ENCODE results near the gene NEK4. TPM values are rescaled to one million over a fixed set of nuclear protein-coding genes. Genes with fewer than 3 reads are reported as not detected.

The NEK4 gene
- polyA plus RNA-seq, result 10 to 100 TPM in 1 of 3 donors, 1 to 10 TPM in 1, under 1 TPM in 1; 0.77 to 10.1 (median 5.1) TPM

DNA sequence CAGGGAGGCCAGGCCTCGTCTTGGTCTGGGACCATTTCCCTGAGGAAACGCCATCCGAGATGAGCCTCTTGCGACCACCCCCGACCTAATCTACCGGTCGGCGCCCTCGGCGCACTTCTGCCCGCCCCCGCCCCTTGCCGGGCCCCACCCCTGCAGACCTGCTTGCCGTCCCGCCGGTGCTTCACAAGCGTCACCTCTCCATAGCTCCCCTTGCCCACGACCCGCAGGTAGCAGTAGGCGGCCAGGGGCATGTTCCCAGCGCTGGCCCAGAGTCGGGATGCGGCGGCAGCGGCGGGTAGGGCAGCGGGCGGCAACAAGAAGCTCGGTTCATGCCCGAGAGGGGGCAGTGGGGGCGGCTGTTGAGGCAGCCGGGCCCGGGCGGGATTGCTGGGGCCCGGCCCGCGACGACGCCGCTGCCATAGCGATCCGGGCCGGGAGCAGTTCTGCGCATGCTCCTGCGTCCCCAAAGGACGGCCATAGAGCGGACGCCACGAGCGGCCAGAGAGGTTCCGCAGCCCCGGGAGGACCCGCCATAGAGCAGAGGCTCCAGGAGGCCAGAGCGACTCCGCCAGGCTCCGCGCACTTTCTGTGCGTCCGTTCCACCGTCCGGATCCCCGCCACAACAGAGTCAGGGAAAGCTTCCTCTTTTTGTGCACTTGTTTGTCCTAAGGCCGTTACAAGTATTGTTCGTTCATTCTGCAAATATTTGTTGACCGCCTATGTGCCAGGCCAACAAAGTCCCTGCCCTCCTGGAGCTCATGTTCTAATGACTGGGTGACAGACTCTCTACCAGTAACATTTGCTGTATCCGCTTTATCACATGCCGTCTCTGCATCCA lies at the start of gene NEK4:
Gene NEK4, minus strand, starts transcription at position 445 of the 838 bp plus-strand sequence. Its CDS starts 194 bp downstream, at position 251.
- Mint-ChIP-seq H3K9me3 (no peaks in the 10 kb centered on the region), H3K27me3 (ENCODE audit: low read depth in 3 of 3) (peaks cover 0 to 2% (median 0%) of the 10 kb centered on the region in 3 donors), H3K27ac (peak within 1 kb of the TSS; percentile 87 to 99 (median 92)), H3K36me3 (peaks cover 0 to under 1% (median 0%) of the 10 kb centered on the region in 3 donors), H3K4me3 (peak within 1 kb of the TSS; percentile 90 to 98 (median 95)), H3K4me1 (peaks cover 21 to 30% of the 10 kb centered on the region in 2 donors)
- DNase-seq, result peak; percentile 86 to 91 (median 89)

DNA sequence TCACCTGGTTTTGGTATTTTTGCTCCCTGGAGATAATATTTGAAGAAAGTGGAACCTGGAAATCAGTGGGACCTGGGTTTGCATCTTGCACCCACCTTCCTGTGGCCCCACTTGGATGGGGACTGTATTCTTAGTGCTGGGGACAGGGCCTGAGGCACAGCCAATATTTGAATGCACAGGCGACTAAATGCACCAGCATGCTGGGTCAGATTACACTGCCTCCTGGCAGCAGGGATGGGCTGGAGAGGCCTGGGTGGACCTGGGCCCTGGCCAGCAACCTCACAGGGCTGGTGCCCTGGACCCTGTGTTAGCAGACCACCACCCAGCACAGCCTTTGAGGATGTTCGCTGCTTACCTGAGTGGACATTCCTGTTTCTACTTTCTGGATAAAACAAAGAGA lies 49.2 kb upstream of the NEK4 start:
- no peak for DNase-seq
- H3K36me3 Mint-ChIP-seq, result peaks cover 0 to 1% (median 0%) of the 10 kb centered on the region in 3 donors
- H3K9me3 Mint-ChIP-seq, result no peaks in the 10 kb centered on the region
- no peak overlapping the region for H3K27ac Mint-ChIP-seq
- no peak overlapping the region for H3K4me3 Mint-ChIP-seq
- H3K4me1 Mint-ChIP-seq, result no peaks in the 10 kb centered on the region
- peaks cover 0 to 2% (median 2%) of the 10 kb centered on the region in 3 donors for H3K27me3 Mint-ChIP-seq (ENCODE audit: low read depth in 3 of 3)

DNA sequence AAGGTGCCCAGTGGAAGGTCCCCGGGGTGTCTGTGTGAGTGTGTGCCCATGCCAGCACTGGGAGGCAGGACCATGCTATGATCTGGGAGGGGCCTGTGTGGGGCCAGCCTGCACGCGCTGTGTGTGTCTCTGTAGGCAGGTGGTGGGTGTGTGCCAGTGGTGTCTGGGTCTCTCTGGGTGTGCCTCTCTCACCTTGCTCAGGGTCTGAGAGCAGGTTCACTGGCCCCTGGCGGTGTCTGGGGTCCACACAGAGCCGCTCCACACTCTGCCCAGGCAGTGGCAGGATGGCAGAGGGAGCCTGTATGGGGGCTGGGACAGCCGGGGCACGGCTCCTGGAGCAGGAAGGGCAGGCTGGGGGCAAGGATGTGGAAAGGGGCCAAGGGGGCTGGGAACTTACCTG lies 47.1 kb upstream of the NEK4 start:
- no peaks in the 10 kb centered on the region for H3K4me1 Mint-ChIP-seq
- H3K36me3 Mint-ChIP-seq, result no peaks in the 10 kb centered on the region
- no peaks in the 10 kb centered on the region for H3K9me3 Mint-ChIP-seq
- DNase-seq, result no peak
- H3K27ac Mint-ChIP-seq, result no peak overlapping the region
- no peak overlapping the region for H3K4me3 Mint-ChIP-seq
- peaks cover 0 to 3% (median 2%) of the 10 kb centered on the region in 3 donors for H3K27me3 Mint-ChIP-seq (ENCODE audit: low read depth in 3 of 3)

DNA sequence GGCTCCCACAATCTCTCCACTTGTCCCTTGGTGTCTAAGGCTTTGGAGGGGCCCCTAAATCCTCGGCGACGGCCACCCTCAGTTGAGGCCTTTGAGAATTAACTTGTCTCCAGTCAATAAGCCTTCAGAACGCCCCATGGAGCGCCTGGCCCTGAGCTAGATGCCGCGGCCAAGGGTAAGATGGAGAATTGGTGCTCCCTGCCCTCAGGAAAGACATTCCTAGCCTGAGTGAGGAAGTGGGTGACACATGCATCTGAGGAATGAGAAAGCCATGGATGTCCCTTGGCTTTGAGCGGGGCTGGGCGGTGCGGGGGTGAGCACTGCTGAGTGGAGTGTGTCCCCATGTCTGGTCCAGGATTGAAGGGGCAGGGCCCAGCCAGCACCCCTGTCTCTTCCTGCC lies 46.5 kb upstream of the NEK4 start:
- H3K4me3 Mint-ChIP-seq, result no peak overlapping the region
- H3K9me3 Mint-ChIP-seq, result no peaks in the 10 kb centered on the region
- H3K36me3 Mint-ChIP-seq, result no peaks in the 10 kb centered on the region
- no peak overlapping the region for H3K27ac Mint-ChIP-seq
- no peak for DNase-seq
- H3K4me1 Mint-ChIP-seq, result no peaks in the 10 kb centered on the region
- peaks cover 0 to 3% (median 2%) of the 10 kb centered on the region in 3 donors for H3K27me3 Mint-ChIP-seq (ENCODE audit: low read depth in 3 of 3)

DNA sequence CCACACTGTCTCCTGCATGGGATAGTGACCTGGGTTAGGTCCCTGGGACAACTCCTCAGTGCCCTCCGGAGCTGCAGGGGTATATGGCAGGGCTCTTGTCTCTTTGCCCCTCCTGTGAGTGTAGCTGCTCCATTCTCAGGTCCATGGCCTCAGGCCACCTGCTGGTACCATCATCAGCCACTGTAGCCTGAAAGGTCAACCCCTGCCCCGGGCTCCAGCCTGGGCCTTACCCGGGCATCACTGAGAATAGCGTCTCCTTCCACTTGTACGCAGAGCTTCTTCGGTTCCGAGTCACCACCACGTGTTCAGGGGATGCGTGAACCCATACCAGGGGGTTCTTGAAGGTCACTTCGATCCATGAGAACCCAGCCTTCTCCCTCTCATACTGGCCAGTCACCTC lies 45.9 kb upstream of the NEK4 start:
- Mint-ChIP-seq H3K27ac (no peak overlapping the region), H3K4me1 (no peaks in the 10 kb centered on the region)
- DNase-seq, result no peak

DNA sequence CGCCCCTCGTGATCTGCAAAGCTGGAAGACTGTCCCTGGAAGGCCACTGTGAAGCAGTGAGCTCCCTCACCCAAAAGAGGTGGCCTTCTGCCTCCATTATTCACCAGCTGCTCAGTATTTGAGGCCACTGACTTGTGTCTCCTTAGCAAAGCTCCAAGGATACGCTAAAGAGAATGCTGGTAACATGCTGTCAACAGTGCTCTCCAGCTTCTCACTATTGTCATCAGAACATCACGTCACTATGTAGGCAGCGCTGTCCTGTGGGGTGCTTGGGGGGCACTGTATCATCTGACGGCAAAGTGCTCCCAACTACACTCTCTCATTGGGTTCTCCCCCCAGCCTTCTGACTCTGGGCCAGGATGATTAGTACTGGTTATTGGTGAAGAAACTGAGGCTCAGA lies 45.5 kb upstream of the NEK4 start:
- H3K36me3 Mint-ChIP-seq, result no peaks in the 10 kb centered on the region
- H3K27ac Mint-ChIP-seq, result no peak overlapping the region
- DNase-seq, result no peak
- H3K27me3 Mint-ChIP-seq (ENCODE audit: low read depth in 3 of 3), result peaks cover 0 to 9% (median 2%) of the 10 kb centered on the region in 3 donors
- H3K4me3 Mint-ChIP-seq, result no peak overlapping the region
- H3K4me1 Mint-ChIP-seq, result no peaks in the 10 kb centered on the region
- no peaks in the 10 kb centered on the region for H3K9me3 Mint-ChIP-seq

More for the DNA sequence above, 45.9 kb upstream of the NEK4 start:
- Mint-ChIP-seq H3K9me3 (no peaks in the 10 kb centered on the region), H3K27me3 (ENCODE audit: low read depth in 3 of 3) (peaks cover 0 to 6% (median 2%) of the 10 kb centered on the region in 3 donors), H3K36me3 (no peaks in the 10 kb centered on the region), H3K4me3 (no peak overlapping the region)

DNA sequence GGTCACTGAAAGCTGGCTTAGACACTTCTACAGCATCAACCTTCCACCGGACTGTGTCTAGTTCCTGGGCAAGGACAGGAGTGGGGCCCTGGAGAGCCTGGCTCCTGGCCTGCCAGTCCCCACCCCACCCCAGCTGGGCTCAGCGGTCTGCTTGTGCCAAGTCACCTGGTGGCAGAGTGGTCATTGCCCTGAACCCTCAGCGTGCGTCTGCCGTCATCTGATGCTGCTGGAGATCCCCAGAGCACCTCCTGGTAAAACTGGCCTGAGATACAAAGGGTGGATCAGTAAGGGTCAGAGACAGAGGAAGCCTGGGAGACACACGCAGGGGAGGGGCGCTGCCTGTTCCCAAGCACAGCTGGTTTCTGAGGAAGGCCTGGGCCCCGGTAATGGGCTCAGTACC lies 43.1 kb upstream of the NEK4 start:
- no peak for DNase-seq
- Mint-ChIP-seq H3K27me3 (ENCODE audit: low read depth in 3 of 3) (peaks cover 0 to 9% (median 0%) of the 10 kb centered on the region in 3 donors), H3K27ac (no peak overlapping the region), H3K4me3 (no peak overlapping the region), H3K36me3 (no peaks in the 10 kb centered on the region), H3K9me3 (no peaks in the 10 kb centered on the region), H3K4me1 (no peaks in the 10 kb centered on the region)

DNA sequence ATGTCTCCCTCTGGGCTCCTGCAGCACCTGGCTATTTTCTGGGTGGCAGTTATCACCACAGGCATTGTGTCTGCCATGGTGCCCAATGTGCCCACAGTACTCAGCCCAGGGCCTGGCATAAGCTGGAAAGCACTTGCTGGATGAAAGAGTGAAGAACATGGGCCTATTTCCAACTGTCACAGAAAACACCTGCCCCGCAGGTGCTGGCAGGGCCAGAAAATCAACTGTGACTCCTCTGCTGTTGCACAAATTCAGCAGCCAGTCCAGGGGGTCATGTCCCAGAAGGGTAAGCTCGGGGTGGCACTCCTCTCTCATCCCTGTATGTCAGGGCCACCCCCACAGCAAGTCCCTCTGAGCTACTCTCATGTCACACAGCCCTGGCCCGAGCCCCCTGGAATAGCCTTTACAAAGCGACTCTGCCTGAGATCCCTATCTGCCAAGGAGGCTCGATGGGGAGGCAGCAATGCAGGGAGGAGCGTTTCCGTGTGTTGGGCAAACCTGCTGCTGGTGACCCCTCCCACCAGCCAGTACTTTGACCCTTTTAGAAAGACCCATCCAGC lies 40.8 kb upstream of the NEK4 start:
- Mint-ChIP-seq H3K36me3 (no peaks in the 10 kb centered on the region), H3K27me3 (ENCODE audit: low read depth in 3 of 3) (peaks cover 0 to 7% (median 0%) of the 10 kb centered on the region in 3 donors), H3K4me3 (no peak overlapping the region), H3K9me3 (no peaks in the 10 kb centered on the region), H3K27ac (no peak overlapping the region), H3K4me1 (peaks cover 4 to 17% of the 10 kb centered on the region in 2 donors)
- no peak for DNase-seq

DNA sequence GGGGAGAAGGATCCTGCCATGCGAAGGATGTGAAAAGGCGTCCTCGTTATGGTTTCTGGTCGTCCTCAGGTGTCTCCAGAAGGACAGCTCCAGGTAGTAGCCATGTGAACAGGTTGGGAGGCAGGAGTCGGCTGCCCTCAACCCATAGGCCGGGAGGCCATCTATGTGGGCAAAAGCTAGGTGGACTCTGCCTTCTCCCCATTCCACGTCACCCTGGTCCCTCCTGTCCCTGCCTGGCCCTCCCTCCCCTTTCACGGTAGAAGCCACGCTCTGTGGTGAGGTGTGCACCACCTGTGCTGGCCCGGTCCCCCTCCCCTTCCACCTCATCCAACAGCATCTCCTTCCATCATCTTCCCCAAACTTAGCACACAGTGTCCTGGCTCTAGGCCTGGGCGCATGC lies 40.2 kb upstream of the NEK4 start:
- Mint-ChIP-seq H3K27ac (no peak overlapping the region), H3K9me3 (no peaks in the 10 kb centered on the region), H3K27me3 (ENCODE audit: low read depth in 3 of 3) (peaks cover 0 to 7% (median 0%) of the 10 kb centered on the region in 3 donors), H3K36me3 (no peaks in the 10 kb centered on the region), H3K4me1 (peaks cover 4 to 17% of the 10 kb centered on the region in 2 donors), H3K4me3 (no peak overlapping the region)
- DNase-seq, result no peak

DNA sequence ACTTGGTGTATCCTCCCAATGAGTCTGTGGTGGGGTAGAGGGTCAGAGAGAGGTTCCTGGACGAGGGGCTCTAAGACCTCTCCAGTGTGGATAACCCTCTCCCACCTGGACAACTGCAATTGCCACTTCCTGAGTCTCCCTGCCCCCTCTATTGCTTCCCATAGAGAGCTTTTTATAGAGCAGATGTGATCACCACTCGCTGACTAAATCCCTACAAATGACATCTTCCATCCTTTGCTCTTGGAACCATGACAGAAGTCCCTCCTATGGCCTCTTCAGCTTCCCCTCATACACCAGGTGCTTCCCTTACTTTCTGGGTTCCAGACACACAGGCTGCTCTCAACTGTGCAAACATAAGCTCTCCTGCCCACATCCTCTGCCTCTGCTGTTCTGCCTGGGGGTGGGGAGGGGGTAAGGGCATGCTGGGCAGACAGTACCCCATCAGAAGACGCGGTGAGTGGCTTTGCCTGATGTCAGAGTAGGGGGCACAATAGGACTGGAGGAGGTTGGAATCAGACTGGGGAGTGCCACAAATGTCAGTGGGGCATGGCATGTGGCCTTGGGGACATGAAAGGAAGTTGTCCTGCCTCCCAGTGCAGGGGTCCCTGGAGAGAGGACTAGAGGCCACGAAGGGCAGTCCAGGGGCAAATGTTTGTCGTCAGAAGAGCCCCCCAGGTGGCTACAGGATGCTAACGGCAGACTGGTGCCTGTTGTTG lies 39.1 kb upstream of the NEK4 start:
- H3K36me3 Mint-ChIP-seq, result no peaks in the 10 kb centered on the region
- no peak overlapping the region for H3K27ac Mint-ChIP-seq
- peaks cover 0 to 7% (median 0%) of the 10 kb centered on the region in 3 donors for H3K27me3 Mint-ChIP-seq (ENCODE audit: low read depth in 3 of 3)
- no peaks in the 10 kb centered on the region for H3K9me3 Mint-ChIP-seq
- peaks cover 4 to 17% of the 10 kb centered on the region in 2 donors for H3K4me1 Mint-ChIP-seq
- H3K4me3 Mint-ChIP-seq, result no peak overlapping the region
- no peak for DNase-seq

DNA sequence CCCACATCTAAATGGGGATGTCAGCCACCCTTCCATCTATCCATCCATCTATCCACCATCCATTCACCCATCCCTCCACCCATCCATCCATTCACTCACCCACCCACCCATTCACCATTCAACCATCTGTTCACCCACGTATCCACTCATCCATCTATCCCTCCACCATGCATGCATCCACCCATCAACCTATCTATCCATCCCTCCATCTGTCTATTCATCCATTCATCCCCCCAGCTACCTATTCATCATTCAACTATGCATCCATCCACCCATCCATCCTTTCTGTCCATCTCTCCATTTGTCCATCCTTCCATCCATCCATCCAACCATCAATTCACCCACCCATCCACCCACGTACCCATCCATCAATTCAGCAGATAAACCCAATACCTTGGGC lies 38.4 kb upstream of the NEK4 start:
- Mint-ChIP-seq H3K4me1 (peaks cover 4 to 17% of the 10 kb centered on the region in 2 donors), H3K36me3 (no peaks in the 10 kb centered on the region), H3K27me3 (ENCODE audit: low read depth in 3 of 3) (peaks cover 0 to 7% (median 0%) of the 10 kb centered on the region in 3 donors), H3K27ac (peak overlapping the region in 1 of 6 donors; percentile 2), H3K4me3 (no peak overlapping the region), H3K9me3 (no peaks in the 10 kb centered on the region)
- DNase-seq, result no peak

DNA sequence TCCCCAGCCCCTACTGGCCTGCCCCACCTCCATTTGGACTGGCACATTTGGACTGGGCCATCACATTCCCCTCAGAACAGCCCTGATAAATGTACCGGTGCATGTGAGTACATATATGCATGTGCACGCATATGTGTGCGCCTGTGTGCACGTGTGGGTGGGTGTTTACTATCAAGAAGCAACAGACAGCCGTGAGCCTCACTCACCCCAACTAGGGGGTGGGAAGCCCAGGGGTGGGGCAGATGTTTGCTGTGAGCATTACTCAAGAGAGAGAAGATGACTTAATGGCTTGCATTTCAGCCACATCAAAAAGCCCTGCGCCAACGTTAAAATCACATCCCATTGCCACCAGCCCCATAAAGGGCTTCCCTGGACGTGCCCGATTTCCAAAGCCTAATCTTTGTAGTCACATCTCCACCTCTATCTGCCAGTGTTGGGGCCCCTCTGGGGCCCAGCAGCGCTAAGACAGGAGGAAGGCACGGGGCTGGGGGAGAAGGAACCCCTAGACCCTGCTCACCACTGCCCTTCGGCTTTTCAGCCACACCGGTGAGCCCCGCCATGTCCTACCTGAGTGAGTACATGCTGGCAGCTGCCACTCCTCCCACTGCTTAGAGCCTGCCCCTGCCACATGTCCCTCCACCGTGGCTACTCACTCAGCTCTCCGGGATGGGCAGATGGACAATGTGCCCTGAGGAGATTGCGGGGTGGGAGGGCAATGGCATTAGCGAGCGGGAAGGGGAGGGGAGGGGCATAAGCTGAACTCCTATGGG lies 34.7 kb upstream of the NEK4 start:
- Mint-ChIP-seq H3K4me3 (no peak overlapping the region), H3K36me3 (no peaks in the 10 kb centered on the region), H3K4me1 (peaks cover 4 to 17% of the 10 kb centered on the region in 2 donors), H3K27me3 (ENCODE audit: low read depth in 3 of 3) (no peaks in the 10 kb centered on the region), H3K9me3 (no peaks in the 10 kb centered on the region), H3K27ac (no peak overlapping the region)
- no peak for DNase-seq

DNA sequence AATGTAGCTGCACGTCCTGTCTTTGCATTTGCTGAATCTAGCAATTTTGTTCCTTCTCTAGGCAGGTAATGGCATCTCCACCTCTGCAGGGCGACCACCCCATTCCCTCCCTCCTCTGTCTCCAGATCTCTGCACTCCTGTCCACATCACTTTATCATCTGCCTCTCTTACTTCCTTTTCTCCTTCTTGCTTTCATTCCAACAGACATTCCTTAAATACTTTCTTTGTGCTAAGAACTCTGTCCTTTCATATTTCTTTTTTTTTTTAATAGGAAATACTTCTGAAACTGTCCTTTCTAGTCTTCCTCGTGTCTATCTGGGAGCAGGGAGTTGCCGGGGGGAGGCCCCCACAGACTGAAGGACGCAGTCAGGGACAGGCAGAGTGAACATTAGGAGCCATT lies 31.1 kb upstream of the NEK4 start:
- no peak overlapping the region for H3K27ac Mint-ChIP-seq
- H3K27me3 Mint-ChIP-seq (ENCODE audit: low read depth in 3 of 3), result peaks cover 0 to under 1% (median 0%) of the 10 kb centered on the region in 3 donors
- no peak for DNase-seq
- no peaks in the 10 kb centered on the region for H3K9me3 Mint-ChIP-seq
- no peaks in the 10 kb centered on the region for H3K36me3 Mint-ChIP-seq
- peaks cover 0 to 2% of the 10 kb centered on the region in 2 donors for H3K4me1 Mint-ChIP-seq
- no peak overlapping the region for H3K4me3 Mint-ChIP-seq
